CD4-positive, alpha-beta T cell treated with Interleukin-1 beta for 1 hour (primary cell): ENCODE results near the gene TMEM250.
"Not testable (repeated sequence)": the region's sequence is repeated elsewhere in the genome, so short reads cannot be mapped to it uniquely, and the experiment has no call there.

ENCODE experiments used
- DNase-seq, 2 donors: peaks; one replicate each; pipeline ENCODE4 v3.0.0-alpha.2; 2020 to 2022

The TMEM250 gene

GRCh38 chr9:136110082-136111061, 8.3 kb downstream of the TMEM250 start:
- DNase-seq, result peak in 1 of 2 donors; percentile 33

- DNase-seq, result peak; percentile 92 to 93
Observed at GRCh38 chr9:136109351-136110081, 9.2 kb downstream of the TMEM250 start.

- DNase-seq, result no peak
Observed at GRCh38 chr9:136108648-136109266, 9.9 kb downstream of the TMEM250 start.

- DNase-seq, result no peak
Observed at GRCh38 chr9:136107953-136108647, 10.6 kb downstream of the TMEM250 start.

- DNase-seq, result peak; percentile 48 to 65
Observed at GRCh38 chr9:136107155-136107952, 11.3 kb downstream of the TMEM250 start.

- DNase-seq, result no peak
Observed at GRCh38 chr9:136105398-136106135, 13.1 kb downstream of the TMEM250 start.

DNA sequence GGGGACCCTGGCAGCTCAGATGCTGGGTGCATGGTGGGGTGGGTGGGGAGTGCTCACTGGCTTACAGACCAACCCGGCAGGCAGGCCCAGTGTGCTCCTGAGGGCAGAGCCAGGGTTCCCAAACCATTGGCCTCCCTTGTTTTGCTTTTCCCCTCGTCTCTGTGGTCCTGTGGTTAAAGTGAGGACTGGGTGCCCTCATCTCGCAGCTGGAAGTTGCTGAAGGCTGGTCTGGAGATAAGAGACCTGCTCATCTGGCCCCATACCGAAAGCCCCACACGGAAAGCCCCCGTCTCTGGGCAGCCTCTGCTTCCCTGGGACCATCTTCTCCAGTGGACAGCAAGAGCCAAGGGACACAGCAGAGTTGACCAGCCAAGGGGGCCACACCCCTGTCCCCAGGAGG, 13.8 kb downstream of the TMEM250 start:
- DNase-seq, result no peak

- no peak for DNase-seq
Observed at GRCh38 chr9:136104488-136104800, 14.2 kb downstream of the TMEM250 start.

DNA sequence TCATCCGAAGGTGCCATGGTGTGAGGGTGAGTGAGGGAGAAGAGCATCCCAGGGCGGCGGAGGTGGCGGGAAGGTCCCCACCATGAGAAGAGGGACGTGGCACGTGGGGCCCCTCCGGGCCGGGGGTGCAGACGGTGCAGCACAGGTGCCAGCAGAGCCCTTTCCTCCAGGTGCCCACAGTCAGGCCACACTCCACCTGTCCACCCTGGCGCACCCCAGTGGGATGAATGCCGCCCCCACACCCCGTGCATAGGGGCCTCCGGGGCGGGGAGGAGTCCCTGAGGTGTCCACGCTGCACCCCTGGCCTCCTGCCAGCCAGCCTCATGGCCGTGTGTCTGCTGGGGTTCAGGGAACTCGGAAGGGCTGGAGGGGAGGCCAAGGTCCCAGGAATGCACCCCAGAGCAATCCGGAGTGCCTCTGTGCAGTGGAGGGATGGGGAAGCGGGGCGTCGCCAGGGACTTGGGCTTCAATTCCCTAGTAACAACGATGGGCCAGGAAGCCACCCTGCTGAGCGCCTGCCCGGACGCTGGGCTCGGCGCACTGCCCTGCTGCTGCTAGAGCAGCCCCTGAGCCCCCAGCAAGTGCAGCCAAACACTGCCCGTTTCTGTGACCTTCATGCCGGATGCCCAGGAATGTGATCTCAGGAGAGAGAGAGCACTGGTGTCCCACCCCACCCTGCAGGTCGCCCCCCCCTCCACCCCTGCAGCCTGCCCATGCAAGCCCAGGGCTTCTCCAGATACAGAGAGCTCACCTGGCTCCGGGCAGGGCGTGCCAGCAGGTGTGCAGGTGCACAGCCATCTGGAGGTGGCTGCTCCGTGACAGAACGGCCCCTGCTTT, 14.8 kb downstream of the TMEM250 start:
- no peak for DNase-seq

DNA sequence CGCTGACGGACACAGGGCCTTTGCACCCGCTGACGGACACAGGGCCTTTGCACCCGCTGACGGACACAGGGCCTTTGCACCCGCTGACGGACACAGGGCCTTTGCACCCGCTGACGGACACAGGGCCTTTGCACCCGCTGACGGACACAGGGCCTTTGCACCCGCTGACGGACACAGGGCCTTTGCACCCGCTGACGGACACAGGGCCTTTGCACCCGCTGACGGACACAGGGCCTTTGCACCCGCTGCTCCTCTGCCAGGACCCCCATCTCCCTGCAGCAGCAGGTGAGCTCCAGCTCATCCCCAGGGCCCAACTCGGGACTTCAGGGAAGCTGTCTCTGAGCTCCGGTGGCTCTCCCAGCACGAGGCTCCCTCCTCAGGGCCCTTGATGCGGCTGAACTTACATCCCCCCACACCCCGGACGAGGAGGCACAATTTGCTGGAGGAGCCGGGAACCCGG, 17.0 kb downstream of the TMEM250 start:
- not testable (repeated sequence) for DNase-seq

DNA sequence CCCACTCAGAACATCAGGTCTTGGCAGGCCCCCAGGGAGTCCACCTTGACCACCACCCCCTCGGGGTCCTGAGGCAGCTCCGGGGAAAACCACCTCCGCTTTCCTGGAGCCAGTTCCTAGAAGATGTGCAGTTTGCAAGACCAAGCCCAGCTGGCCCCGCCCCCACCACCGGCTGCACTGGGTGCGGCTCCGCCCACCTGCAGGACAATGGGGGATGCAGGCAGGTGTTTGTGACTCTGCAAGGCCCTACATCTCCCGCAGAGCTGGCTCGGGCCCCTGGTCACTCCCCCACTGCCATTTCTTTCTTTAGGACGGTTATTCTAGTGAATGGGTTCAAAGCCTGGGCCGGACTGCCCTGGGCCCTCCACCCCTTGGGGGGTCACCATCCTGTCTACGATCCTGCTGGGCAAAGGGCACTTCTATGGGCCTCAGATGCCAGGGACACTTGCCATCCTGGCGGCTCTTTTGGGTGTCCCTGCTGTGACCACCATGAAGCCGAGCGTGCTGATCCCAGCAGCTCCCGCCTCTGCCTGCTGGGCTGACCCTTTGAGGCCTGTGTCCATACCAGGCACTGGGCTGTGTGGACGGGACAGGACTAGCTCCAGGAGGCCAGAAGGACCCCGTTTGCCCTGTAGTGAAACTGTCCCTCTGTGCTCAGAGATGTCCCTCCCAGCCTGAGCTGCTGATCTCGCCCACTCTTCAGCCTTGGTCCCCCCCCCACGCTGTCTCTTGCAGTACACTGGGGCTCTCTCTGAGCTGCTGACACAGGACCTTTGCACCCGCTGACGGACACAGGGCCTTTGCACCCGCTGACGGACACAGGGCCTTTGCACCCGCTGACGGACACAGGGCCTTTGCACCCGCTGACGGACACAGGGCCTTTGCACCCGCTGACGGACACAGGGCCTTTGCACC, 17.7 kb downstream of the TMEM250 start:
- no peak for DNase-seq

DNA sequence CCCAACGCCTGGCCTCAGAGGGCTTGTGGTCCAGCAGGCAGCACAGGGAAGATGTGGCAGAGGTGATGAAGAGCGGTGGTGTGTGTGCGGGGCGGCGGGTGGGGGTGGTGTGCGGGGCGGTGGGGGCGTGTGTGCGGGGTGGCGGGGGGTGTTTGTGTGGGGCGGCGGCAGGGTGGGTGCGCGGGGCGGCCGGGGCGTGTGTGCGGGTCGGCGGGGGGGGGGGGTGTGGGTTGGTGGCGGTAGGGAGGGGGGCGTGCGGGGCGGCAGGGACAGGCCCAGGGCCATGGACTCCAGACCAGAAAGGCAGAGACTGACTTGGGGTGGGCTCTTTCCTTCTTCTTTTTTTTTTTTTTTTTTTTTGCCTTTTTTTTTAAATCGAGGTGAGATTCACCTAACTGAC, 19.1 kb downstream of the TMEM250 start:
- no peak for DNase-seq

- DNase-seq, result no peak
Observed at GRCh38 chr9:136098844-136099243, 19.8 kb downstream of the TMEM250 start.

GRCh38 chr9:136098210-136098609, 20.5 kb downstream of the TMEM250 start:
- DNase-seq, result no peak

GRCh38 chr9:136096505-136097001, 22.1 kb downstream of the TMEM250 start:
- no peak for DNase-seq

GRCh38 chr9:136095070-136096058, 23.3 kb downstream of the TMEM250 start, which contains the start of gene NACC2:
Gene NACC2, minus strand, starts transcription at chr9:136095289. Its CDS starts 44,768 bp downstream, at chr9:136050521.
- DNase-seq, result peak in 1 of 2 donors; percentile 34
